ENCODE results near the gene ACOX3.

ACOX3 gene

GRCh38 chr4:8467016-8467415, 26.5 kb upstream of the ACOX3 start:
- no peak for DNase-seq (ENCODE audit: low spot score)
- TF ChIP-seq CTCF (IDR thresholded peaks at IDR 0.05; ENCODE audit: borderline replicate concordance, control extremely low read depth, extremely low read depth, insufficient read depth, missing control alignments): no peak
- in situ Hi-C loops (cut with MboI; ENCODE audit: low sequenced_read_pairs, unreplicated experiment): no loop called here

- in situ Hi-C loops (cut with MboI; ENCODE audit: low sequenced_read_pairs, unreplicated experiment): no loop called here
- no peak for TF ChIP-seq CTCF (IDR thresholded peaks at IDR 0.05; ENCODE audit: borderline replicate concordance, control extremely low read depth, extremely low read depth, insufficient read depth, missing control alignments)
- DNase-seq (ENCODE audit: low spot score): no peak
These were observed 25.4 kb upstream of the ACOX3 start for GRCh38 chr4:8465615-8466611.

GRCh38 chr4:8464381-8464780, 23.9 kb upstream of the ACOX3 start:
- no peak for TF ChIP-seq CTCF (IDR thresholded peaks at IDR 0.05; ENCODE audit: borderline replicate concordance, control extremely low read depth, extremely low read depth, insufficient read depth, missing control alignments)
- no peak for DNase-seq (ENCODE audit: low spot score)
- in situ Hi-C loops (cut with MboI; ENCODE audit: low sequenced_read_pairs, unreplicated experiment): no loop called here

DNA sequence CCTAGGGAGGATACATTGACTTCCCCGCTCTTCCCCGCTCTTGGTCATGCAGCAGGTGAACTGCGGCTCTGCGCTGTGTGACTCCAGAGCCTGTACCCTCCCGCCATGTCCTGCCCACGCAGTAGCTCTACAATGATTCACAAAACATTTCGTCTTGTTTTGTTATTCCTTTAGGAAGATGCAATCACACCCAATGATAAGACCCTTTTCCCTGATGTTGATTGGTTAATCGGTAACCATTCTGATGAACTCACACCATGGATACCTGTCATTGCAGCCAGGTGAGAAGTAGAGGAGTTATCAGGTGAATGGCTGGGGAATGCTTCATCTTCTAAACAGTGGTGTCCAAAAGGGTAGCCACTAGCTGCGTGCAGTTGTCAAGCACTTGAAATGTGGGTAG, 23.3 kb upstream of the ACOX3 start:
- no peak for DNase-seq (ENCODE audit: low spot score)
- no peak for TF ChIP-seq CTCF (IDR thresholded peaks at IDR 0.05; ENCODE audit: borderline replicate concordance, control extremely low read depth, extremely low read depth, insufficient read depth, missing control alignments)
- in situ Hi-C loops (cut with MboI; ENCODE audit: low sequenced_read_pairs, unreplicated experiment): no loop called here

DNA sequence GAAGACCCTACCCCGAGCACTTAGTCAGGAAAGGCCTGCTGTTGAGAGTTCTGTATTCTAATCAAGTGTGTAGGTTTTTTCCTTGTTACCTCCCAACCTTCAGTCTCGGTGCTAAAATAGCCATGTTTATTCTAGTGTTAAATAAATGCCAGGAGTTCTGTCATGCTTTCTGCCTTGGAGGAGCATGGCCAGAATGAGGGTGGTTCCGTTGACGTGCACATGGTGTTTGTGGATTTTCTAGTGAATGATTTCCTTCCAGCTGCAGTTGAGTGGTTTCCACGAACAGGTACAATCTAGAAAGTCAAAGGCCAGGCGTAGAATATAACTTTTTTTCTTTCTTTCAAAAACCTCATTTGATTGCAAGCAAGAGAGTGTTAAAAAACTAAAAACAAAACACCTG, 21.1 kb upstream of the ACOX3 start:
- in situ Hi-C loops (cut with MboI; ENCODE audit: low sequenced_read_pairs, unreplicated experiment): no loop called here
- TF ChIP-seq CTCF (IDR thresholded peaks at IDR 0.05; ENCODE audit: borderline replicate concordance, control extremely low read depth, extremely low read depth, insufficient read depth, missing control alignments): no peak
- no peak for DNase-seq (ENCODE audit: low spot score)

- in situ Hi-C loops (cut with MboI; ENCODE audit: low sequenced_read_pairs, unreplicated experiment): no loop called here
- no peak for DNase-seq (ENCODE audit: low spot score)
- no peak for TF ChIP-seq CTCF (IDR thresholded peaks at IDR 0.05; ENCODE audit: borderline replicate concordance, control extremely low read depth, extremely low read depth, insufficient read depth, missing control alignments)
These were observed 20.6 kb upstream of the ACOX3 start for GRCh38 chr4:8461086-8461485.
